BE2C (cell line): Measurements from ENCODE around the gene SH3RF1.

Source experiments
- DNase-seq: peaks from one replicate; pipeline ENCODE4 v3.0.0-alpha.2; 2020
- H3K27me3 ChIP-seq: fragments of 250-450 bp; sonication (Bioruptor Pico); 2 replicates; pipeline ENCODE4 v1.5.1; 2020; ENCODE audit warnings: mild to moderate bottlenecking
- H3K36me3 ChIP-seq: fragments of 250-450 bp; sonication (Bioruptor Pico); 2 replicates; pipeline ENCODE4 v1.5.1; 2020; ENCODE audit warnings: mild to moderate bottlenecking
- H3K4me1 ChIP-seq: fragments of 250-450 bp; sonication (Bioruptor Pico); 2 replicates; pipeline ENCODE4 v1.5.1; 2020
- H3K4me3 ChIP-seq: 2 replicates; pipeline ENCODE4 v1.5.1; 2011; ENCODE audit warnings: low read depth, low read length
- H3K9me3 ChIP-seq: fragments of 250-450 bp; sonication (Bioruptor Pico); 2 replicates; pipeline ENCODE4 v1.5.1; 2020
- CTCF ChIP-seq: IDR thresholded peaks from 2 replicates; pipeline ENCODE4 v1.5.1; 2012; ENCODE audit warnings: mild to moderate bottlenecking, low read depth, low read length

The SH3RF1 gene

GRCh38 chr4:169105620-169106019, 165.1 kb downstream of the SH3RF1 start:
- Histone ChIP-seq H3K4me3 (no peak overlapping the region), H3K27me3 (no peaks in the 10 kb centered on the region), H3K9me3 (no peaks in the 10 kb centered on the region), H3K36me3 (peaks cover 13% of the 10 kb centered on the region), H3K4me1 (peaks cover 17% of the 10 kb centered on the region)
- TF ChIP-seq CTCF, result no peak
- DNase-seq, result no peak

- Histone ChIP-seq H3K36me3 (peaks cover 10% of the 10 kb centered on the region), H3K4me3 (no peak overlapping the region), H3K9me3 (no peaks in the 10 kb centered on the region), H3K4me1 (peaks cover 22% of the 10 kb centered on the region), H3K27me3 (no peaks in the 10 kb centered on the region)
- peak; percentile 29 for DNase-seq
- no peak for TF ChIP-seq CTCF
These were observed 166.8 kb downstream of the SH3RF1 start for GRCh38 chr4:169103966-169104412.

- no peak for DNase-seq
- Histone ChIP-seq H3K36me3 (peaks cover 17% of the 10 kb centered on the region), H3K4me1 (peaks cover 22% of the 10 kb centered on the region), H3K27me3 (no peaks in the 10 kb centered on the region), H3K9me3 (no peaks in the 10 kb centered on the region), H3K4me3 (no peak overlapping the region)
- no peak for TF ChIP-seq CTCF
These were observed 168.7 kb downstream of the SH3RF1 start for GRCh38 chr4:169102026-169102425.

DNA sequence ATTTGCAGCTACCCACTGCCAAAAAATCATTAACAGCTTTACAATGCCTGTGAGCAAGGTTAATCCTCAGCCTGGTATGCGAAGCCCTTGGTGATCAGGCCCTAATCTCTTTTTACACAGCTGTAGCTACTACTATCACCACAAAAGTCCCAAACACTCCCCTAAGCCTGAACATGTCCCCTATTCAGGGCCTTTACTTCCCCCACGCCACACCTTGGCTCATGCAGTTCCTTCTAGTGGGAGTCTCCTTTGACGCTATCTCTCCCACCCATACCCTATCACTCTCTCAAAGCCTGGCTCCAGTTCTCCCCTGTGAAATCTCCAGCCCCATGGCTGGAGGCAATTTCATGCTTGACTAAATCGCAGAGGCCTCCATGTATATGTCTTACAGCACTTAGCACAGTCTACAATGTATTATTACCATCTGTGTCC, 170.1 kb downstream of the SH3RF1 start:
- peaks cover 22% of the 10 kb centered on the region for H3K4me1 ChIP-seq
- no peak overlapping the region for H3K4me3 ChIP-seq
- peaks cover 14% of the 10 kb centered on the region for H3K36me3 ChIP-seq
- TF ChIP-seq CTCF, result no peak
- H3K27me3 ChIP-seq, result no peaks in the 10 kb centered on the region
- peak; percentile 77 for DNase-seq
- H3K9me3 ChIP-seq, result no peaks in the 10 kb centered on the region

DNA sequence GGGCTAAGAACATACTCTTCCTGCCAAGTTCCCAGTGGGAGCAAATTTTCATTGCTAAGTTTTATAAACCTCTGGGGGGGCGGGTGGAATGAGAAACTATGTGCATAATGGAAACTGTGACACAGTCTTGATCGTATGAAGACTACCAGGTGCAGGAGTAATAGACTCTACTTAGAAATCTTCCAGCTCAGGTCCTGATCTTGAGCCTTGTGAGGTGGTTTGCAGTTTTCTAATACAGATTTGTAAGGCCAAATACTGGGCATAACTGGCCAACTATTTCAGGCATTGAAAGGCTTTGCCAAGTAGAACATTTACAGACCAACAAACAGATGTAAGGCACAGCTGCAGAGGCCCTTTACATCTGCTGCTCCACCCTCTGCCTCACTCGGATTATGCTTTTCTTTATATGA, 171.0 kb downstream of the SH3RF1 start:
- DNase-seq, result no peak
- Histone ChIP-seq H3K27me3 (no peaks in the 10 kb centered on the region), H3K4me1 (peaks cover 22% of the 10 kb centered on the region), H3K9me3 (no peaks in the 10 kb centered on the region), H3K36me3 (peaks cover 17% of the 10 kb centered on the region), H3K4me3 (no peak overlapping the region)
- TF ChIP-seq CTCF, result no peak

GRCh38 chr4:169098969-169099690, 171.6 kb downstream of the SH3RF1 start:
- H3K36me3 ChIP-seq, result peaks cover 17% of the 10 kb centered on the region
- no peaks in the 10 kb centered on the region for H3K9me3 ChIP-seq
- DNase-seq, result no peak
- peaks cover 20% of the 10 kb centered on the region for H3K4me1 ChIP-seq
- H3K27me3 ChIP-seq, result no peaks in the 10 kb centered on the region
- no peak for TF ChIP-seq CTCF
- H3K4me3 ChIP-seq, result no peak overlapping the region
